Measurements from ENCODE around the gene STAT5B. TPM values are rescaled to one million over a fixed set of nuclear protein-coding genes. Genes with fewer than 3 reads are reported as not detected.

Gene STAT5B
- polyA plus RNA-seq, 3 donors: 28.5 to 103 (median 47.9) TPM

- Histone ChIP-seq H3K9me3 (replicated peaks in 1 of 2; ENCODE audit: control insufficient read depth in 1 of 2, insufficient read depth in 1 of 2, low read length in 2 of 2) (no peaks in the 10 kb centered on the region), H3K4me3 (replicated peaks in 1 of 3; ENCODE audit: low read depth in 2 of 3, low read length in 3 of 3) (peak overlapping the region in 1 of 3 experiments; percentile 44), H3K36me3 (replicated peaks in 1 of 2; ENCODE audit: control insufficient read depth in 1 of 2, insufficient read depth in 2 of 2, low read length in 2 of 2) (peaks cover 72 to 83% of the 10 kb centered on the region in 2 donors), H3K79me2 (ENCODE audit: insufficient read depth, low read length) (no peaks in the 10 kb centered on the region), H3K4me1 (ENCODE audit: control insufficient read depth in 1 of 2, insufficient read depth in 2 of 2, low read length in 2 of 2) (peaks cover 31 to 41% of the 10 kb centered on the region in 2 donors), H3K9ac (ENCODE audit: insufficient read depth, low read length, poor library complexity, severe bottlenecking) (peak overlapping the region; percentile 21), H3K4me2 (replicated peaks; ENCODE audit: extremely low read depth, low read length, poor library complexity, severe bottlenecking) (peak overlapping the region; percentile 64), H3K27me3 (ENCODE audit: control insufficient read depth in 2 of 2, insufficient read depth in 2 of 2, low read length in 2 of 2) (no peaks in the 10 kb centered on the region), H2AFZ (ENCODE audit: insufficient read depth, low read depth, low read length, poor library complexity, severe bottlenecking) (no peak overlapping the region), H3K27ac (ENCODE audit: low read depth in 1 of 2, low read length in 2 of 2) (peak overlapping the region; percentile 31 to 64), H4K20me1 (ENCODE audit: insufficient read depth, low read length) (peaks cover 96% of the 10 kb centered on the region)
- H3K27ac Mint-ChIP-seq: peak overlapping the region; percentile 57 to 85 (median 75)
- peak overlapping the region in 1 of 2 donors; percentile 68 for H3K4me3 Mint-ChIP-seq
- H3K36me3 Mint-ChIP-seq: peaks cover 65 to 87% of the 10 kb centered on the region in 2 donors
- WGBS (ENCODE audit: insufficient coverage): 0% methylated on average over 5 of the region's 5 CpGs
- H3K4me1 Mint-ChIP-seq: peaks cover 38% of the 10 kb centered on the region
- DNase-seq: no peak
- peaks cover 0 to 3% (median 0%) of the 10 kb centered on the region in 7 donors for H3K9me3 Mint-ChIP-seq
- intact Hi-C loops (cut with micrococcal nuclease): no loop called here
- no peak for TF ChIP-seq CTCF (IDR thresholded peaks at IDR 0.05)
- H3K27me3 Mint-ChIP-seq (ENCODE audit: low read depth in 3 of 3): peaks cover 1 to 2% (median 1%) of the 10 kb centered on the region in 3 donors
These were observed 35.8 kb upstream of the STAT5B start for GRCh38 chr17:42312035-42312284.

- peak overlapping the region in 1 of 3 experiments; percentile 44 for H3K4me3 ChIP-seq (replicated peaks in 1 of 3; ENCODE audit: low read depth in 2 of 3, low read length in 3 of 3)
- no peak overlapping the region for H3K9ac ChIP-seq (ENCODE audit: insufficient read depth, low read length, poor library complexity, severe bottlenecking)
- 48% methylated on average over 11 of the region's 19 CpGs for WGBS (ENCODE audit: insufficient coverage)
- Mint-ChIP-seq H3K4me3 (peak overlapping the region in 1 of 2 donors; percentile 68), H3K9me3 (peaks cover 0 to 3% (median 0%) of the 10 kb centered on the region in 7 donors), H3K27ac (peak overlapping the region; percentile 57 to 86 (median 77)), H3K27me3 (ENCODE audit: low read depth in 3 of 3) (peaks cover 1 to 2% (median 1%) of the 10 kb centered on the region in 3 donors), H3K36me3 (peaks cover 65 to 87% of the 10 kb centered on the region in 2 donors), H3K4me1 (peaks cover 37% of the 10 kb centered on the region)
- peaks cover 71 to 83% of the 10 kb centered on the region in 2 donors for H3K36me3 ChIP-seq (replicated peaks in 1 of 2; ENCODE audit: control insufficient read depth in 1 of 2, insufficient read depth in 2 of 2, low read length in 2 of 2)
- no peaks in the 10 kb centered on the region for H3K27me3 ChIP-seq (ENCODE audit: control insufficient read depth in 2 of 2, insufficient read depth in 2 of 2, low read length in 2 of 2)
- H3K4me2 ChIP-seq (replicated peaks; ENCODE audit: extremely low read depth, low read length, poor library complexity, severe bottlenecking): peak overlapping the region; percentile 64
- H3K4me1 ChIP-seq (ENCODE audit: control insufficient read depth in 1 of 2, insufficient read depth in 2 of 2, low read length in 2 of 2): peaks cover 31 to 41% of the 10 kb centered on the region in 2 donors
- H3K79me2 ChIP-seq (ENCODE audit: insufficient read depth, low read length): no peaks in the 10 kb centered on the region
- no peak overlapping the region for H2AFZ ChIP-seq (ENCODE audit: insufficient read depth, low read depth, low read length, poor library complexity, severe bottlenecking)
- peaks cover 93% of the 10 kb centered on the region for H4K20me1 ChIP-seq (ENCODE audit: insufficient read depth, low read length)
- peak overlapping the region; percentile 31 to 64 for H3K27ac ChIP-seq (ENCODE audit: low read depth in 1 of 2, low read length in 2 of 2)
- intact Hi-C loops (cut with micrococcal nuclease): no loop called here
- no peak for TF ChIP-seq CTCF (IDR thresholded peaks at IDR 0.05)
- DNase-seq: peak; percentile 65 to 73 (median 68)
- no peaks in the 10 kb centered on the region for H3K9me3 ChIP-seq (replicated peaks in 1 of 2; ENCODE audit: control insufficient read depth in 1 of 2, insufficient read depth in 1 of 2, low read length in 2 of 2)
These were observed 35.2 kb upstream of the STAT5B start for GRCh38 chr17:42311240-42312034.
